Vagina (tissue), 2 donors: Measurements from ENCODE around the gene NSUN2.

ENCODE experiments used
- POLR2A ChIP-seq, 2 donors: fragments of 450-650 bp; IDR thresholded peaks; one replicate each; pipeline ENCODE4 v1.6.1; 2017; ENCODE audit warnings: antibody characterized with exemption in 2 of 2, mild to moderate bottlenecking in 2 of 2, moderate library complexity in 2 of 2
- TF ChIP-seq, protein P1 (sequence below), 3 experiments: fragments of 450-650 bp in 2 of 3; fragments of 200-600 bp in 1 of 3; sonication (generic) in 1 of 3; IDR thresholded peaks; one replicate each; pipeline ENCODE4 v1.5.1; 2017 to 2019; ENCODE audit warnings: antibody characterized with exemption in 3 of 3, mild to moderate bottlenecking in 2 of 3, moderate library complexity in 2 of 3

DNA sequence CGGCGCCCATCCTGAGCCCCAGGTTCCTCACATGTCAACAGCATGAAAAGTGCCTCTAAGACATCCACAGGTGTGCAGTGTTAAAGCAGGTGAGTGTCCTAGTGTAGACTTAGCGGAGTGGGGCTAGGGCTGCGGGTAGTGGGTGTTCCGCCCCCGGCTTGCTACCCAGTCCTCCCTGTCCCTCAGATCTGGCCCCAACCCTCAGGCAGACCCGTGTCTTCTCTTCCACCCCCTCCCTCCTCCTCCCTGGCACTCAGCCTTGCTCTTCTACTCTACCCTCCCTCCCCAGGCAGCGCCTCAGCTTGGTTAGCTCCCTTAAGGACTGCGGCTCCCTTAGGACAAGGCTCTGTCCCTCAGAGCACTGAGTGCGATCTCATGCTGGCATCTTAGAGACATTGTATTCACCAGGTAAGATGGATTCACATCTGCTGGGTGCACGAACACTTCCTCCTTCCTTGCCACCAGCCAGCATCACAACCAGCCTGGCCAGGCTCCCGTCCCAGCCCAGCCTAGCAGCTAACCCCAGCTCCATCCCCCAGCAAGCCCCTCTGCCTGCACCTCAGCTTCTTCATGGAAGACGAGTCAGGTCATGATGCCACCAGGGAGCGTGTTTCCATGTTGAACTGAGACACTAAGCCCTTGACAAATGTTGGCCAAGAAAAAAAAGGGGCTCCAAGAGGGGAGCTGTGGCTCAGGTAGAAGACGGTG, 46.8 kb downstream of the NSUN2 start:
- TF ChIP-seq, protein P1, sequence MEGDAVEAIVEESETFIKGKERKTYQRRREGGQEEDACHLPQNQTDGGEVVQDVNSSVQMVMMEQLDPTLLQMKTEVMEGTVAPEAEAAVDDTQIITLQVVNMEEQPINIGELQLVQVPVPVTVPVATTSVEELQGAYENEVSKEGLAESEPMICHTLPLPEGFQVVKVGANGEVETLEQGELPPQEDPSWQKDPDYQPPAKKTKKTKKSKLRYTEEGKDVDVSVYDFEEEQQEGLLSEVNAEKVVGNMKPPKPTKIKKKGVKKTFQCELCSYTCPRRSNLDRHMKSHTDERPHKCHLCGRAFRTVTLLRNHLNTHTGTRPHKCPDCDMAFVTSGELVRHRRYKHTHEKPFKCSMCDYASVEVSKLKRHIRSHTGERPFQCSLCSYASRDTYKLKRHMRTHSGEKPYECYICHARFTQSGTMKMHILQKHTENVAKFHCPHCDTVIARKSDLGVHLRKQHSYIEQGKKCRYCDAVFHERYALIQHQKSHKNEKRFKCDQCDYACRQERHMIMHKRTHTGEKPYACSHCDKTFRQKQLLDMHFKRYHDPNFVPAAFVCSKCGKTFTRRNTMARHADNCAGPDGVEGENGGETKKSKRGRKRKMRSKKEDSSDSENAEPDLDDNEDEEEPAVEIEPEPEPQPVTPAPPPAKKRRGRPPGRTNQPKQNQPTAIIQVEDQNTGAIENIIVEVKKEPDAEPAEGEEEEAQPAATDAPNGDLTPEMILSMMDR (IDR thresholded peaks at IDR 0.05): no peak
- no peak for TF ChIP-seq POLR2A (IDR thresholded peaks at IDR 0.05)
